HepG2 (cell line): Measurements from ENCODE around the gene TMEM131. TPM values are rescaled to one million over a fixed set of nuclear protein-coding genes. Genes with fewer than 3 reads are reported as not detected.

Experiments
- ATAC-seq: fragments of 200-7000 bp; cut with Tn5 transposase; 3 replicates; pipeline ENCODE4 v1.9.1; 2020; ENCODE audit warnings: mild to moderate bottlenecking, moderate library complexity
- BruUV-seq: library from RNA; stranded (reverse); fragments of 400-500 nt; replicated peaks from 2 replicates; lab custom pipeline; 2021; lab: Mats Ljungman, UMichigan
- CTCF ChIA-PET: fragments of 300-600 bp; formaldehyde crosslinking; extraction: SDS; loops from one replicate; lab custom pipeline; 2021; ENCODE audit warnings: low total read pairs, inconsistent platforms, low intra/inter-chr PET ratio; lab: Yijun Ruan, JAX
- POLR2A ChIA-PET: fragments of 350-600 bp; sonication (Branson Sonifier 250); formaldehyde crosslinking; loops from one replicate; lab custom pipeline; 2020; ENCODE audit warnings: antibody characterized with exemption, inconsistent platforms; lab: Yijun Ruan, JAX
- DNase-seq: peaks from one replicate; pipeline ENCODE4 v3.0.0-alpha.2; 2015; ENCODE audit warnings: low spot score
- FAIRE-seq: peaks from 3 replicates; lab custom pipeline; 2011; peaks lifted over from hg19 to GRCh38; lab: Jason Lieb, UNC
- H2AFZ ChIP-seq: one replicate; pipeline ENCODE4 v1.6.1; 2011; ENCODE audit warnings: low read length, inconsistent platforms
- H3K27ac ChIP-seq: fragments of 300-600 bp; 3 replicates; pipeline ENCODE4 v1.8.0; 2011; ENCODE audit warnings: mixed run types, mild to moderate bottlenecking, mixed read lengths, low read length, inconsistent platforms; ENCODE audit not compliant: insufficient read depth; ENCODE audit errors: extremely low read length
- H3K27me3 ChIP-seq, 2 experiments: fragments of 200-600 bp in 1 of 2; 2 replicates in 1 of 2; 3 replicates in 1 of 2; pipeline versions ENCODE4 v1.6.0 to v1.8.0; 2011; ENCODE audit warnings: low read length in 2 of 2, mild to moderate bottlenecking in 2 of 2, moderate library complexity in 2 of 2, inconsistent platforms in 1 of 2; ENCODE audit not compliant: insufficient read depth in 2 of 2, control insufficient read depth in 1 of 2
- H3K36me3 ChIP-seq, 2 experiments: fragments of 200-600 bp in 1 of 2; replicated peaks in 1 of 2; 2 replicates in 1 of 2; 3 replicates in 1 of 2; pipeline versions ENCODE4 v1.5.1 to v1.8.0; 2011; ENCODE audit warnings: low read length in 2 of 2, inconsistent platforms in 1 of 2; ENCODE audit not compliant: insufficient read depth in 2 of 2, control insufficient read depth in 1 of 2
- H3K4me1 ChIP-seq: 2 replicates; pipeline ENCODE4 v1.5.1; 2012; ENCODE audit warnings: low read length, inconsistent platforms; ENCODE audit not compliant: insufficient read depth
- H3K4me2 ChIP-seq: 2 replicates; pipeline ENCODE4 v1.6.0; 2011; ENCODE audit warnings: low read depth, low read length, inconsistent platforms
- H3K4me3 ChIP-seq, 3 experiments: fragments of 200-600 bp in 1 of 3; sonication (generic), shearing (Covaris generic) in 1 of 3; replicated peaks in 1 of 3; 2 replicates each; pipeline ENCODE4 v1.5.1; 2011 to 2016; ENCODE audit warnings: low read length in 3 of 3, inconsistent platforms in 2 of 3, low read depth in 2 of 3, mild to moderate bottlenecking in 2 of 3, control low read depth in 1 of 3, mixed read lengths in 1 of 3; ENCODE audit not compliant: insufficient read depth in 1 of 3
- H3K79me2 ChIP-seq: one replicate; pipeline ENCODE4 v1.6.1; 2011; ENCODE audit warnings: low read length, inconsistent platforms; ENCODE audit not compliant: insufficient read depth
- H3K9ac ChIP-seq: 2 replicates; pipeline ENCODE4 v1.6.0; 2011; ENCODE audit warnings: mild to moderate bottlenecking, low read depth, low read length, inconsistent platforms; ENCODE audit not compliant: insufficient read depth
- H3K9me3 ChIP-seq: 2 replicates; pipeline ENCODE4 v1.5.1; 2012; ENCODE audit warnings: mild to moderate bottlenecking, low read length
- H4K20me1 ChIP-seq: 2 replicates; pipeline ENCODE4 v1.6.0; 2011; ENCODE audit warnings: inconsistent platforms, mild to moderate bottlenecking, low read length, moderate library complexity; ENCODE audit not compliant: insufficient read depth
- XBP1 ChIP-seq: sonication (generic); formaldehyde crosslinking; IDR thresholded peaks from 2 replicates; pipeline ENCODE4 v1.5.0; 2020; ENCODE audit warnings: missing genetic modification reagents
- ZNF3 ChIP-seq: IDR thresholded peaks from 2 replicates; pipeline ENCODE4 v1.7.0; 2017; ENCODE audit warnings: inconsistent platforms
- ZNF878 ChIP-seq: sonication (generic); formaldehyde crosslinking; IDR thresholded peaks from 2 replicates; pipeline ENCODE4 v1.8.1; 2023; ENCODE audit warnings: mild to moderate bottlenecking, missing genetic modification reagents, moderate library complexity
- WGBS: methylation state at CpG from one replicate; pipeline ENCODE4 v1.1.6; 2017; ENCODE audit warnings: low lambda C conversion rate; 5-methylcytosine and 5-hydroxymethylcytosine counted together
- in situ Hi-C: cut with HindIII; loops from 2 replicates; pipeline ENCODE4 v1.10.0; 2017; ENCODE audit warnings: low pct_unique_long_range_greater_than_20kb; ENCODE audit not compliant: extremely low pct_ligation_motif_present
- intact Hi-C: fragments of 100-400 bp; cut with micrococcal nuclease; formaldehyde crosslinking; loops from one replicate; pipeline ENCODE4 v1.10.0; 2022; ENCODE audit not compliant: unreplicated experiment
- polyA plus RNA-seq, 8 experiments: library from polyadenylated mRNA; depleted of rRNA in 3 of 8; stranded (reverse) in 7 of 8; unstranded in 1 of 8; fragments of >200 nt; fragmentation: Illumina TruSeq in 4 of 8; extraction: Trizol in 4 of 8; gene quantifications; 2 replicates each; pipeline versions ENCODE4 v1.2.1 to v1.2.3, GENCODE V29; 2011 to 2016; ENCODE audit warnings: low read depth in 4 of 8, missing spikeins in 1 of 8, mixed read lengths in 1 of 8; ENCODE audit not compliant: insufficient read depth in 1 of 8
- total RNA-seq, 5 experiments: library from RNA; depleted of rRNA; stranded (reverse); fragments of >200 nt; fragmentation: Illumina TruSeq; extraction: Trizol; gene quantifications; 2 replicates each; pipeline ENCODE4 v1.2.3, GENCODE V29; 2016; ENCODE audit warnings: low read depth in 1 of 5
- TF ChIP-seq, protein P1 (sequence below): sonication (generic); formaldehyde crosslinking; IDR thresholded peaks from 2 replicates; pipeline ENCODE4 v1.4.0; 2020; ENCODE audit warnings: missing genetic modification reagents
- TF ChIP-seq, protein P2 (sequence below): sonication (generic); formaldehyde crosslinking; IDR thresholded peaks from 2 replicates; pipeline ENCODE4 v1.8.0; 2022; ENCODE audit warnings: missing genetic modification reagents, mild to moderate bottlenecking, moderate library complexity, borderline replicate concordance
- TF ChIP-seq, protein P3 (sequence below): sonication (generic); formaldehyde crosslinking; IDR thresholded peaks from 2 replicates; pipeline ENCODE4 v1.4.0; 2020; ENCODE audit warnings: missing genetic modification reagents
- TF ChIP-seq, protein P4 (sequence below): sonication (generic); formaldehyde crosslinking; IDR thresholded peaks from 2 replicates; pipeline ENCODE4 v1.4.0; 2020; ENCODE audit warnings: missing genetic modification reagents

The TMEM131 gene
- total and polyA plus RNA-seq, 2 of the 13 experiments (the other 11 are each of a cell fraction or from before 2014, with no cell fraction given) = 17.9 to 19.5 TPM

DNA sequence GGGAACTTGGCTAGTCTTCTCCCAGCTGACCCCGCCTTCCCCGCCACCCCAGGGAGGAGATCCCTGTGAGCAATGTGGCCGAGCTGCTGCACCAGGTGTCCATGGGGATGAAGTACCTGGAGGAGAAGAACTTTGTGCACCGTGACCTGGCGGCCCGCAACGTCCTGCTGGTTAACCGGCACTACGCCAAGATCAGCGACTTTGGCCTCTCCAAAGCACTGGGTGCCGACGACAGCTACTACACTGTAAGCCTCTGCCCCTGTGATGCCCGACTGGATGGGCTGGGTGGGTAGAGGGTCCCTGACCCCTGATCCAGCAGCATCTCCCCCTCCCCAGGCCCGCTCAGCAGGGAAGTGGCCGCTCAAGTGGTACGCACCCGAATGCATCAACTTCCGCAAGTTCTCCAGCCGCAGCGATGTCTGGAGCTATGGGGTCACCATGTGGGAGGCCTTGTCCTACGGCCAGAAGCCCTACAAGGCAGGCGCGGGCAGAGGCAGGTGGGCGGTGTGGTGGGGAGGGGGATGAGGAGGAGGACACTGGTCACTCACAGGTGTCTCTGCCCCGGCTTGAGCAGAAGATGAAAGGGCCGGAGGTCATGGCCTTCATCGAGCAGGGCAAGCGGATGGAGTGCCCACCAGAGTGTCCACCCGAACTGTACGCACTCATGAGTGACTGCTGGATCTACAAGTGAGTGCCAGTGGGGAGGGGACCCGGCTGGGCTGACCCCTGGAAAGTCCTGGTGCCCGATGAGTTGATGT lies 258.1 kb downstream of the TMEM131 start:
- H3K9me3 ChIP-seq = no peaks in the 10 kb centered on the region
- in situ Hi-C loops (no loop called here), intact Hi-C loops (no loop called here)
- peaks cover 2 to 27% of the 10 kb centered on the region in 2 experiments; a peak in 4 of 5 replicates for H3K27me3 ChIP-seq
- TF ChIP-seq XBP1 (CRISPR knock-in tag) (no peak), ZNF3 (CRISPR knock-in tag) (no peak), ZNF878 (CRISPR knock-in tag) (no peak)
- TF ChIP-seq, protein P1, sequence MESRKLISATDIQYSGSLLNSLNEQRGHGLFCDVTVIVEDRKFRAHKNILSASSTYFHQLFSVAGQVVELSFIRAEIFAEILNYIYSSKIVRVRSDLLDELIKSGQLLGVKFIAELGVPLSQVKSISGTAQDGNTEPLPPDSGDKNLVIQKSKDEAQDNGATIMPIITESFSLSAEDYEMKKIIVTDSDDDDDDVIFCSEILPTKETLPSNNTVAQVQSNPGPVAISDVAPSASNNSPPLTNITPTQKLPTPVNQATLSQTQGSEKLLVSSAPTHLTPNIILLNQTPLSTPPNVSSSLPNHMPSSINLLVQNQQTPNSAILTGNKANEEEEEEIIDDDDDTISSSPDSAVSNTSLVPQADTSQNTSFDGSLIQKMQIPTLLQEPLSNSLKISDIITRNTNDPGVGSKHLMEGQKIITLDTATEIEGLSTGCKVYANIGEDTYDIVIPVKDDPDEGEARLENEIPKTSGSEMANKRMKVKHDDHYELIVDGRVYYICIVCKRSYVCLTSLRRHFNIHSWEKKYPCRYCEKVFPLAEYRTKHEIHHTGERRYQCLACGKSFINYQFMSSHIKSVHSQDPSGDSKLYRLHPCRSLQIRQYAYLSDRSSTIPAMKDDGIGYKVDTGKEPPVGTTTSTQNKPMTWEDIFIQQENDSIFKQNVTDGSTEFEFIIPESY (CRISPR knock-in tag) = no peak
- TF ChIP-seq, protein P2, sequence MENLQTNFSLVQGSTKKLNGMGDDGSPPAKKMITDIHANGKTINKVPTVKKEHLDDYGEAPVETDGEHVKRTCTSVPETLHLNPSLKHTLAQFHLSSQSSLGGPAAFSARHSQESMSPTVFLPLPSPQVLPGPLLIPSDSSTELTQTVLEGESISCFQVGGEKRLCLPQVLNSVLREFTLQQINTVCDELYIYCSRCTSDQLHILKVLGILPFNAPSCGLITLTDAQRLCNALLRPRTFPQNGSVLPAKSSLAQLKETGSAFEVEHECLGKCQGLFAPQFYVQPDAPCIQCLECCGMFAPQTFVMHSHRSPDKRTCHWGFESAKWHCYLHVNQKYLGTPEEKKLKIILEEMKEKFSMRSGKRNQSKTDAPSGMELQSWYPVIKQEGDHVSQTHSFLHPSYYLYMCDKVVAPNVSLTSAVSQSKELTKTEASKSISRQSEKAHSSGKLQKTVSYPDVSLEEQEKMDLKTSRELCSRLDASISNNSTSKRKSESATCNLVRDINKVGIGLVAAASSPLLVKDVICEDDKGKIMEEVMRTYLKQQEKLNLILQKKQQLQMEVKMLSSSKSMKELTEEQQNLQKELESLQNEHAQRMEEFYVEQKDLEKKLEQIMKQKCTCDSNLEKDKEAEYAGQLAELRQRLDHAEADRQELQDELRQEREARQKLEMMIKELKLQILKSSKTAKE = no peak
- TF ChIP-seq, protein P3, sequence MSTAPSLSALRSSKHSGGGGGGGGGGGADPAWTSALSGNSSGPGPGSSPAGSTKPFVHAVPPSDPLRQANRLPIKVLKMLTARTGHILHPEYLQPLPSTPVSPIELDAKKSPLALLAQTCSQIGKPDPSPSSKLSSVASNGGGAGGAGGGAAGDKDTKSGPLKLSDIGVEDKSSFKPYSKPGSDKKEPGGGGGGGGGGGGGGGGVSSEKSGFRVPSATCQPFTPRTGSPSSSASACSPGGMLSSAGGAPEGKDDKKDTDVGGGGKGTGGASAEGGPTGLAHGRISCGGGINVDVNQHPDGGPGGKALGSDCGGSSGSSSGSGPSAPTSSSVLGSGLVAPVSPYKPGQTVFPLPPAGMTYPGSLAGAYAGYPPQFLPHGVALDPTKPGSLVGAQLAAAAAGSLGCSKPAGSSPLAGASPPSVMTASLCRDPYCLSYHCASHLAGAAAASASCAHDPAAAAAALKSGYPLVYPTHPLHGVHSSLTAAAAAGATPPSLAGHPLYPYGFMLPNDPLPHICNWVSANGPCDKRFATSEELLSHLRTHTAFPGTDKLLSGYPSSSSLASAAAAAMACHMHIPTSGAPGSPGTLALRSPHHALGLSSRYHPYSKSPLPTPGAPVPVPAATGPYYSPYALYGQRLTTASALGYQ (CRISPR knock-in tag) = no peak
- TF ChIP-seq, protein P4, sequence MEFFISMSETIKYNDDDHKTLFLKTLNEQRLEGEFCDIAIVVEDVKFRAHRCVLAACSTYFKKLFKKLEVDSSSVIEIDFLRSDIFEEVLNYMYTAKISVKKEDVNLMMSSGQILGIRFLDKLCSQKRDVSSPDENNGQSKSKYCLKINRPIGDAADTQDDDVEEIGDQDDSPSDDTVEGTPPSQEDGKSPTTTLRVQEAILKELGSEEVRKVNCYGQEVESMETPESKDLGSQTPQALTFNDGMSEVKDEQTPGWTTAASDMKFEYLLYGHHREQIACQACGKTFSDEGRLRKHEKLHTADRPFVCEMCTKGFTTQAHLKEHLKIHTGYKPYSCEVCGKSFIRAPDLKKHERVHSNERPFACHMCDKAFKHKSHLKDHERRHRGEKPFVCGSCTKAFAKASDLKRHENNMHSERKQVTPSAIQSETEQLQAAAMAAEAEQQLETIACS = no peak
- DNase-seq (no peak), FAIRE-seq (no peak), ATAC-seq (no peak)
- ChIA-PET CTCF (no interaction called here), POLR2A (no interaction called here)
- H3K4me1 ChIP-seq = peaks cover 15% of the 10 kb centered on the region
- H3K79me2 ChIP-seq = no peaks in the 10 kb centered on the region
- no peak overlapping the region for H3K4me2 ChIP-seq
- no peak overlapping the region for H3K9ac ChIP-seq
- H4K20me1 ChIP-seq = no peaks in the 10 kb centered on the region
- 51% methylated on average over 29 of the region's 32 CpGs for WGBS
- H3K27ac ChIP-seq = no peak overlapping the region
- H3K4me3 ChIP-seq = no peak overlapping the region
- no TSS peak for BruUV-seq
- H2AFZ ChIP-seq = no peak overlapping the region
- H3K36me3 ChIP-seq = no peaks in the 10 kb centered on the region
